HG03575 (cell line): Measurements from ENCODE around the gene DCAF7.

Experiments
- ATAC-seq: cut with Tn5 transposase; IDR thresholded peaks from one replicate; pipeline ENCODE4 v1.9.1; 2021; ENCODE audit not compliant: unreplicated experiment, insufficient number of reproducible peaks, low FRiP score; ENCODE audit errors: extremely low read depth

The DCAF7 gene

GRCh38 chr17:63571632-63572310 is 21.5 kb downstream of the DCAF7 start:
- no peak for ATAC-seq

- no peak for ATAC-seq
These were observed 23.4 kb downstream of the DCAF7 start for GRCh38 chr17:63573634-63574033.

GRCh38 chr17:63578027-63578768 is 27.9 kb downstream of the DCAF7 start:
- ATAC-seq: no peak

- ATAC-seq: no peak
These were observed 28.5 kb downstream of the DCAF7 start for GRCh38 chr17:63578769-63579111.

- no peak for ATAC-seq
These were observed 29.4 kb downstream of the DCAF7 start for GRCh38 chr17:63579633-63580032.

- ATAC-seq: no peak
These were observed 37.5 kb downstream of the DCAF7 start for GRCh38 chr17:63587770-63588169.

GRCh38 chr17:63588797-63589196 is 38.5 kb downstream of the DCAF7 start:
- no peak for ATAC-seq

- ATAC-seq: no peak
These were observed 39.4 kb downstream of the DCAF7 start for GRCh38 chr17:63589646-63590045.

GRCh38 chr17:63592797-63593196 is 42.5 kb downstream of the DCAF7 start:
- no peak for ATAC-seq

GRCh38 chr17:63595132-63595531 is 44.9 kb downstream of the DCAF7 start:
- ATAC-seq: no peak

GRCh38 chr17:63596856-63597586 is 46.7 kb downstream of the DCAF7 start:
- ATAC-seq: no peak

- no peak for ATAC-seq
These were observed 48.0 kb downstream of the DCAF7 start for GRCh38 chr17:63598281-63598680.

- no peak for ATAC-seq
These were observed 50.5 kb downstream of the DCAF7 start, which contains the start of gene TACO1 for GRCh38 chr17:63600569-63601438. TACO1 (plus strand) TSS chr17:63600895; CDS start chr17:63601084, 189 bp downstream.

- no peak for ATAC-seq
These were observed 51.4 kb downstream of the DCAF7 start for GRCh38 chr17:63601439-63602371.

GRCh38 chr17:63609816-63610573 is 59.7 kb downstream of the DCAF7 start:
- no peak for ATAC-seq

GRCh38 chr17:63610854-63611253 is 60.6 kb downstream of the DCAF7 start:
- ATAC-seq: no peak

- ATAC-seq: no peak
These were observed 61.1 kb downstream of the DCAF7 start for GRCh38 chr17:63611354-63611753.
